Stimulated activated CD4-positive, alpha-beta T cell treated with anti-CD3 and anti-CD28 coated beads, Interleukin-1b, Interleukin-23, amount 100 ng/mL, for 48 hours (primary cell): ENCODE results near the gene CNTNAP5.

Experiments
- DNase-seq: peaks from one replicate; pipeline ENCODE4 v3.0.0-alpha.2; 2020

Gene CNTNAP5

GRCh38 chr2:124162256-124162655, 137.2 kb downstream of the CNTNAP5 start:
- no peak for DNase-seq

DNA sequence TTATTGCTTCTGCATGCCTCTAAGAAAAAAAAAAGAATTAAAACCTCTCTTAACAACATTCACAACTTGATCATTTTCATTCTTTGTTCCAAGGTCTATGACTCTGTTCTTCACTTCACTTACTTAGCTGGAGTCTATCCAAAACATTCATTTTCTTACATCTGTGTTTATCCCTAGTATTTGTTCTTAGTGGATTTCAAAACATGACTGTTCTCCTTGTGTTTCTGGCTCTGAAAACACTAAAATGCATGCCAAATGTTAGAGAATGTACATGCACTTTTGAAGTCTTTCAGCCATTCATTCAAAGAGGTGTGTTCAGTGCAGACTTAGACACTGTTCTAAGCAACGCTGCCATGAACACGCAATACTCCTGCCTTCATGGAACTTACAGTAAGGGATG, 138.8 kb downstream of the CNTNAP5 start:
- DNase-seq = no peak

DNA sequence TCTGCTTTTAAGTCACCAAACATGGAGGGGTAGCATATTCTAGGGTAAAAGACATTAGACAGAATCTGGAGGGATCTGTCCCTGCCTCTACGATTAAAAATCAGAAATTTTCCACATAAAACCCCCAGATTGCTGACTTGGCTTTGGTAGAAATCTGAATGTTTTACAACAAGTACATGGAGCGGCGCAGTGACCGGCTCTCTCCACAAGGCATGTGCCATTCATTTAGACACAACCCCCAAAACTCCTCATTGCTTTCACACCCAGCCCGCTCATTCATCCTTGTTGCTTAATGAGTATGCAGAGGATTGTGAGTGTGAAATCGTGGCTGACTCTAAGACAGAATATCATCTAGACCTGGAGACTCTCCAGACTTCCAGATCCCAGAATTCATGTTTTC, 140.6 kb downstream of the CNTNAP5 start:
- no peak for DNase-seq

DNA sequence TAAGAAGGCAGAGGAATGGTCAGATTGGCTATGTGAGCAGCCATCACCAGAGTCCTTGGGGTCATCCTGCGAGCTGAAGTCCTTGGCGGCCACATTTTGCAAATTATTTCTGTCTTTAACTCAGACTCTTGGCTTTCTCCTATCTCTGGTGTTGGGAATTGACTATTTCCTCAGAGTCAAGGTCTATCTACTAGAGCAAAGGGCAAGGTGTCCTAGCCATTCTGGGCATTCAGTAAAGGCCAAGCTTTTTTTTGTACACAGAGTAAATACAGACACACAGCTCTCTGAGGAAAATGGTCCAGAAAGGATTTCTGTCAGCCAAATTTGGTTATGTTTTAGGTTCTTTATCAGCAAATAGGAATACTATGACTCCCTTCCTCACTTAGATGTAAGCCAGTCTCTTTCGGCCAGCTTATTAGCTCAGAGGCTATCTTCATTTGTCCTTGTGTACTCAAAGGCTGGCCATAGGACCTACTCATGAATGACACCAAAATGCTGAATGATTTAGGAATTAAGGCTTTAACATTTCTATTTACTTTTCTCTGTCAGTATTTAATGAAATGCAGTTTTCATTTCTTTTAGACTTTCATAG, 146.5 kb downstream of the CNTNAP5 start:
- DNase-seq = no peak

DNA sequence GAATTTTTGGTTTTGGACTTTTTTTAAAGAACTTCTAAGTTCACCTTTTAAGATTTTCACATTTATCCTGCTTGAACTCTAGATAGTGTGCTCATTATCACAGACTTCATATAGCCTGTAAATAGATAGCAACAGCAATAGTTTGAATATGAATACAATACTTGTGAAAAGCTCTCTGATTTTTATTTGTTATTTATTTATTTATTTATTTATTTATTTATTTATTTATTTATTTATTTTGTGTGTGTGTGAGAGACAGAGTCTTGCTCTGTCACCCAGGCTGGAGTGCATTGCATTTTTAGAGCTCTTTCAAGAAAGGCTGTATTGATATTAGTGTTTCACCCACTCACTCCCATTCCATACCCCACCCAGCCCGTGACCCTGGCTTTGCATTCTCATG, 153.6 kb downstream of the CNTNAP5 start:
- no peak for DNase-seq

DNA sequence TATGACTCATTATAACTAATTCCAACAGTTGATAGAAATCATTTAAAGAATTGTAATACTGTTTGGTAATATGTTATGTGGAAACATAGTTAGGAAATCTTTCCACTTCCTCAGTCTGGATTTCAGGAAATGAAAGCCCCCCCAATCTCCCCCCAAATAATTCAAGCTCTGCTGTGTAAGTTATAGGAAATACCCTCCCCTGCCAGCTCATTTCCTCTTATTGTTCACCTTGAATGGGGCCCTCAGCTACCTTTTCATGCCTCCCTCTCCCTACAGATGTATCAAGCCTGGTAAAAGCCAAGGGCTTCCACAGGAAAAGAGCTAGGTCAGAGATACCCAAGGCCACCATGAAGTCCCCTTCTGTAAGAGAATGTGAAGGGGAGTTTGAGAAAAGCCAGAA, 155.5 kb downstream of the CNTNAP5 start:
- no peak for DNase-seq

- no peak for DNase-seq
These were observed 161.7 kb downstream of the CNTNAP5 start for GRCh38 chr2:124186801-124187200.

DNA sequence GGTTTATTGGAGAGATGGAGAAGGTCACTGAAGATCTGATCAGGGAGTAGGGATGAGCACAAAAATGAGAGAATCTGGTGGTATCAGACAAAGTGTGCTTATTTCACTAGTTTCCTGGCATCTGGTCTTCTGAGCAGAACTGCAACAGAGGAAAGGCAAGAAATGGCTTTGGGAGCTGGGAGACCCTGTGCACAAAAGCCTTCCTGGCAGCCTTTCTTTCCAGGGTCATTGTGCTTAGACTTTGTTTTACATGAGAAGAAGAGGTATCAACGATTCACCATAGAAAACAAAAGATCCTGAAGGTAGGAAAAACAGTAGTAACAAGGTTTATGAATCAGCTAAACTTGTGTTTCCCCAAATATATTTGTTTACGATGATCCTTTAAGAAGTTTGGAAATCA, 162.9 kb downstream of the CNTNAP5 start:
- DNase-seq = no peak

- no peak for DNase-seq
These were observed 168.6 kb downstream of the CNTNAP5 start for GRCh38 chr2:124193706-124194105.

DNA sequence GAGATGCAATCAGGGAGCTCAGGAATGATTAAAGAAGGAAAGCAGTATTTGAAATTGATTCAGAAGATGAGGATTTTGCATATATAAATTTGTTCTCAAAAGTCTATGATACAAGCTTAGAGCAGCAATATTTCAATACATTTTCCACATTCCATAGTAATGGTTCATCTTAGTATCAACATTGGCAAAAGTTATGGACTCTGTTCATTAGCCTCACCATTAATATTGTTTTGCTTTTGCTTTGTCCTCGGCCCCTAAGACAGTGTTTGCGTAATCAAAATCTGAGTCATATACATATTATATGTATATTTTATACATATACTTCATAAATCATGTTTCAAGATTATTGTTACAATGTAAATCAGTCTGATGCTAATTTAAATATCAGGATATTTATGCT, 176.6 kb downstream of the CNTNAP5 start:
- no peak for DNase-seq

DNA sequence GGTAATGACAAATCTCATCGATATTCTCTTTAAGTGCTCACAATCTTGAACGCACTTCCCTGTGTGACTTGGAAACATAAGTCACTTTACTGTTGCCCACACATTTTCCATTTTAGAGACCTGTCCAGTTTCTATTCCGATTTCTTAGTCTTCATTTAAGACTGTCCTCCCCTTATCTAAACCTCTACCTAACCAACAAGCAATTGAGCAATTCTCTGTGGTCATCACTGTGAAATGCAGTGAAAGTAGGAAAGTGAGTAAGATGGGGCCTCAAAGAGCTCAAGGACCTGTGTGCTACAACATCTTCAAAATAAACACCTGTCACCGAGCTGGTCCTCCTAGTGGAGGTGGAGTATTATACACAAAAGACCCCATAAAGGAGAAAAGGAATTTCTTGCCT, 184.4 kb downstream of the CNTNAP5 start:
- no peak for DNase-seq

GRCh38 chr2:124211461-124211860, 186.4 kb downstream of the CNTNAP5 start:
- DNase-seq = no peak

DNA sequence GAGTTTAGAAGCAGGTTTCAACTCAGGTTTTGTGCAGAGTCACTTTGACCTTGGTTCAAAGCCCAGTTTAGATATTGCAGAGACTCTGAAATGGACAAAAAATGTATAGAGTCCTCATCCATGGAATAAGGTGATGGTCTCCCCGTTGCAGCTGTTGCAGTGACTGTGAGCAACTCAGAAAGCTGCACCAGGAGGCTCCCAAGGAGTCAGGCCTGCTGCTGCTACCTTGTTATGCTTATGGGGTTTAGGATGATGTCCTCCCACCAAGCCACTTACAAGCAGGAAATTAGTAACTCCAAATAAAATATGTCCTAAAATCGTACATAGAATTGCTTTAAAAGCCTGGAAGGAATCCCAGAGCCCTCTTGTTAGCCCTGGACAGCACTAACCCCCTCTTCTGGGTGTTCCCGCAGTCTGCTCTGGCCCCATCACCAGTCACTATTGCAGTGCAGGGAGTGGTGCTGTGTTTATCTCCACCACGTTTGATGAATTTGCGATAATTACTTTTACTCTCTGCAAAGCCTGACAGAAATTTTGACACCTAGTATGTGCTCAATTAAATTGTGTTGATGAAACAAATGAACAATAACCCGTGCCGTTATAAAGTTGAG, 189.0 kb downstream of the CNTNAP5 start:
- no peak for DNase-seq

DNA sequence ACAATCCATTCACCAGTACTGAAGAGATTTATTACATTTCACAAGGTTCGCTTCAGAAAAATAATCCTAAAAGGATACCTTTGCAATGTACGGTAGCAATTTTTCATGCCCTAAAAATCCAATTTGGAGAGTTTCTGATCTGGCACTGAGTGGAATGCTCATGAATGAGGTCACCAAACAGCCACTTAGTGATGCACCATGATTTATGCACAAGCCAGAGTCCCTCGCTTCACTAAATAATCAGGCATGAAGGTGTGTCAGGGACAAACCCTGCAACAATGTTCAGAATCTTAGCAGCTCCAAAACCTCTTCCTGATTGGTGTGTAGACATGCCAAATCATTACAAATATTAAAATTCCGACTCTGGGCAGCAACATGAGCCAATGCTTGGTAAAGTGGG, 221.1 kb downstream of the CNTNAP5 start:
- no peak for DNase-seq

DNA sequence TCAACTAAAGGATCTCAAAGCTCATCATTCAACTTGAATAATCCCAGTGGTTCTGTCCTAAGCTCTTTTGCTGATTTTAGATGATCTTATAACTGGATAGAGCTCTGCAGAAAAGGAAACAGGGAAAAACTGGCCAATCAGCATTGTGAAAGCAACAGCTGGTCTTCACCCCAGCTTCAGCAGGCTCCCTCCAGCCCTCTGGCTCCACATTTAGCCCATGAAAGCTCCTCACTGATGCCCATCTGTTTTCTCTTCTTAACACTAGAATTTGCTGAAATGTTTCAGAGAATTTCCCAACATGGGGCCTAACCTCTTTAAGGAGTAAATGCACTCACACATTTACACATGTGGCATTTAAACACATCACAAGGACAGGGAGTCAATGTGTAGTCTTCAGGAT, 223.3 kb downstream of the CNTNAP5 start:
- DNase-seq = no peak

GRCh38 chr2:124250433-124250832, 225.3 kb downstream of the CNTNAP5 start:
- no peak for DNase-seq

DNA sequence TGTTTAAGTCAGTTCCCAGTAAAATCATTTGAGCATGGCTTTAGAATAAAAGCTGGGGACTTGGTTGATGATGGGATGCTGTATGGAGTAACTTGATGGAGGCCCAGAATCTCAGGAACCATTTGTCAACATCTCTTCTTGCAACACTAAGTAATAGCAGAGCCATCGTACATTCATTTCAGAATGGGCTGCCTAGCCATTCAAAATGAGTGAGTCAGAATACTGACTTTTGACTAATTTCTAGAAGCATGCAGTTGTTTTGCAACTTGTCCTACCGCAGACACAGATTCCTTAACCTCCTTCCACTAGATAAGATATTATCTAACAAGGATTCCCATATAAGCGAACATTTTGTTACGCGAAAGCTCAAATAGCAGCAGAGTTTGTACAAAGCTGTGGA, 229.5 kb downstream of the CNTNAP5 start:
- DNase-seq = no peak

DNA sequence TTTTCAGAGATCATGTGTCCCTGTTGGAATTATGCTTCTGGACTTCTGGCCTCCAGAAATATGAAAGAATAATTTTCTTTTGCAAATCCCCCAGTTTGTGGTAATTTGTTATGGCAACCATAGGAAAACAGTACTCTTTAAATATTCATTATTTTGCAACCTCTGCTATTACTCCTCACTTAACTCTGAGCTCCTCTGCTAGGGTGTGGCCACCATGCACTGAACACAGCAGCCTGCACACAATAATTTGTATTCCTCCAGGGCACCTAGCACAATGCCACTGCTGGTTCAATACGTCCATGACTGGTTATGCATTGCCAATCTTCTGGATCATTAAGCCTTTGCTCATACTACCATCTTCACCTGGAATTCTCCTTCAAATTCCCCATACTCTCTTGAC, 232.0 kb downstream of the CNTNAP5 start:
- DNase-seq = no peak

DNA sequence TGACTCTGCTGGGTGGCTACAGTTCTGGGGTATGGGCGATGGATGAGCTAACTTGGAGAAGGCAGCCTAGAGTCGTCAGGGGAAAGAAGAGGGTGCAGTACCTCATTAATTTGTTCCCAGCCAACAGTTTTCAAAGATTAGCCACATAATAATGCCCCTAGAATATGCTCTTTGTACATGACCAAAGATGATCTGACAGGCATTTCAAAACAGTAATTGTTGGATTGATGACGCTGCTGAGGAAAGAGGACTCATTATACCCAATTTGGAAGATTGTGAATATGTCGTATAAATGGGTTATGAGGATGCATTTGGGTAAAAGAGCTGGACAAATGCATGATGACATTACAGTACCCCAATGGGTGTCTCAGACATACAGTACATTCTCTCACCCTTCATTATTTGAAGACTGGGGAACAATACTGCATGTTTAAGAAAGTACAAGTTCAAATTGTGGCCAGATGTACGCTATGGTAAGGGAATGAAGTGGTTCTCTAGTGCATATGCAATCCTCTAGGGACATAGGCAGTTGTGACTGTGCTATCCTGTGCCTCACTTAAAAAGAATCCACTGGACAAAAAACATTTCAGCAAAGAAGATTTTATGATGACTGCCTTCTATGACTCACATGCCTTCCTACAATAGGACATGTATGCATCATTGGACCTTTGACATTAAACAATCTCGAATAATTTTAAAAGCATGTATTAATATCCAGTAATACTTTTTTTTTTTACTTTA, 233.2 kb downstream of the CNTNAP5 start:
- no peak for DNase-seq

DNA sequence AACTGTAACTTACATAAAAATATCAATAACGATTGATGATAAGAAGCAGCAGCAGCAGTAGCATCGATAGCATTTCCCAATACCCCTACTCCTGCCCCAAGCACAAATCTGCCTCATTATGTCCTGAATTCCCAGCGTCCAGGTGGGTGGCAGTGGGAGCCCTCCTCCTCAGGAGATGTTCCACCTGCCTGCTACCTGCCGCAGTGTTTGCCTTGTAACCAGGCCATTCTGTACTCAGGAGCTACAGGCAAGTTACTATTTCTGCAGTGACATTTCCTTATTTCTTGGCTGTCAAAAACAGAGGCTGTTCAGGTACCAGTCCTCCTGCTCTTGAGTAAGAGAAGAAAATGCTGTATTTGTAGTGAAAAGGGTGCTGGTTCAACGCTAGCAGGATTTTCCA, 236.4 kb downstream of the CNTNAP5 start:
- no peak for DNase-seq

DNA sequence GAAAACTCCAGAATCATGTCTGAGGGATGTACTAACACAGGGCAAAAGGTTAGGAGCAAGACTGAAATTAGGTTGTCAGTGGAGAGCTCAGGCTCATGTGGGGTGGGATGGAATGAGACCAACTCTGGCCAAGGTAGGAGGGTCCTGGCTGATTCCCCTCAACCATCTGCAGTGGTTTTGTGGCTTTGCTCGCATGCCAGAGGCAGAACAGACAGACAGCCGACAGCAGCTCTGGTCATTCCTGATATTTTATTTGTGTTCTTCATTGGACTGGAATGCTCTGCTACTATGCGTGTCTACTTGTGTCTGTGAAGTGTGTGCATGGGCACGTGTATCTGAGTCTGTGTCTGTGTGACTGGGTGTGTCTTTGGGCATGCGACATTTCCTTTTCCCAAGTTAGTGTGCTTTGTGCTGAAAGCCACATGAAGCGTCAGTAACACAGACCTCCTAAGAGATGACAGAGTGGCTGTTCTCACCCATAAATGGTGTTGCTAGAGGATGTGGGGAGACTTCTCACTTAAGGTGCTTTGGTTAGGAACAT, 239.5 kb downstream of the CNTNAP5 start:
- DNase-seq = no peak

DNA sequence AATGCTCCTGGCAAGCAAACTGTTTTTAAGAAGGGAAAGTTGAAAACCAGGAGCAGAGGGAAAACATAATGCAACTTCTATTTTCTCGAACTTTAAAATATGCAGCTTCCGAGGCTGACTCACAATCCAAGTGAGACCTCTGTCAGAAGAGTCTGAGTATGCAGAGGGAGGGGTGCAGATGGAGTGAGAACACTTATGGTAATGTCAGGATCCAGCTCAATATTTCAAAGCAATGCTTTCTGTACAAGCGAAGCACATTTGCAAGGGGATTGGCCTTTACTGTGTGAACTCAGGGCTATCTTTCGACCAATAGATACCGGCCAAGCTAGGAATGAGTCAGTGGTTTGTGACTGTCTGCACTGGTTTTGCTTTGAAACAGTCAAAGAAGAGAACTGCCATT, 242.7 kb downstream of the CNTNAP5 start:
- DNase-seq = no peak

- DNase-seq = no peak
These were observed 244.3 kb downstream of the CNTNAP5 start for GRCh38 chr2:124269348-124269747.

- no peak for DNase-seq
These were observed 247.3 kb downstream of the CNTNAP5 start for GRCh38 chr2:124272261-124272841.
